Breast epithelium (tissue), 3 donors: ENCODE results near the gene IGFBP1.

Source experiments
- POLR2A ChIP-seq: fragments of 450-650 bp; IDR thresholded peaks from one replicate; pipeline ENCODE4 v1.6.1; 2016; ENCODE audit warnings: antibody characterized with exemption, mild to moderate bottlenecking, moderate library complexity
- POLR2AphosphoS5 ChIP-seq, 3 donors: sonication (generic); formaldehyde crosslinking; IDR thresholded peaks; one replicate each; pipeline ENCODE4 v1.6.1; 2017; ENCODE audit warnings: antibody characterized with exemption in 3 of 3
- TF ChIP-seq, protein P1 (sequence below), 3 donors: fragments of 450-650 bp; IDR thresholded peaks; one replicate each; pipeline ENCODE4 v1.5.1; 2016 to 2017; ENCODE audit warnings: antibody characterized with exemption in 3 of 3, mild to moderate bottlenecking in 3 of 3, moderate library complexity in 3 of 3

DNA sequence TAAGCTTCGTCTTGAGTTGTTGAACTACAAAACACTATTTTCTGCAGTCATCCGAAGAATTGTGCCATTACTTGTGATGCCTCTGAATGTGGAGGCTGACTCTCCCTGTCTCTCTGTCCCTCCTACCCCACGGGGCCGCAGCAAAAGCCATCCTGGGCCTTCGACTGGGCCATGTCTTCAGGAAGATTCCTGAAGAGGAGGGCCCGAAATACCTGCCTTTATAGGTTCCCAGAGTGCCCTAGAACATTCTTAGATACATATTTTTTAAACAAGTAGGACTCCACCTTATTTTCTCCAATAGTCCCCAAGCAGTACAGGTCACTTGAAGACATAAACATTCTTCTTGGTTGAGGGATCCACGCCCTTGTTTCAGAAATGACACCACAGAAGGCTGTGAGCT, 24.7 kb downstream of the IGFBP1 start:
- TF ChIP-seq, protein P1, sequence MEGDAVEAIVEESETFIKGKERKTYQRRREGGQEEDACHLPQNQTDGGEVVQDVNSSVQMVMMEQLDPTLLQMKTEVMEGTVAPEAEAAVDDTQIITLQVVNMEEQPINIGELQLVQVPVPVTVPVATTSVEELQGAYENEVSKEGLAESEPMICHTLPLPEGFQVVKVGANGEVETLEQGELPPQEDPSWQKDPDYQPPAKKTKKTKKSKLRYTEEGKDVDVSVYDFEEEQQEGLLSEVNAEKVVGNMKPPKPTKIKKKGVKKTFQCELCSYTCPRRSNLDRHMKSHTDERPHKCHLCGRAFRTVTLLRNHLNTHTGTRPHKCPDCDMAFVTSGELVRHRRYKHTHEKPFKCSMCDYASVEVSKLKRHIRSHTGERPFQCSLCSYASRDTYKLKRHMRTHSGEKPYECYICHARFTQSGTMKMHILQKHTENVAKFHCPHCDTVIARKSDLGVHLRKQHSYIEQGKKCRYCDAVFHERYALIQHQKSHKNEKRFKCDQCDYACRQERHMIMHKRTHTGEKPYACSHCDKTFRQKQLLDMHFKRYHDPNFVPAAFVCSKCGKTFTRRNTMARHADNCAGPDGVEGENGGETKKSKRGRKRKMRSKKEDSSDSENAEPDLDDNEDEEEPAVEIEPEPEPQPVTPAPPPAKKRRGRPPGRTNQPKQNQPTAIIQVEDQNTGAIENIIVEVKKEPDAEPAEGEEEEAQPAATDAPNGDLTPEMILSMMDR (IDR thresholded peaks at IDR 0.05), result no peak
- no peak for TF ChIP-seq POLR2A
- TF ChIP-seq POLR2AphosphoS5 (IDR thresholded peaks at IDR 0.05), result no peak
